Neutrophil (primary cell): ENCODE measurements around the gene LAT.
"Not testable (repeated sequence)": the region's sequence is repeated elsewhere in the genome, so short reads cannot be mapped to it uniquely, and the experiment has no call there.

Experiments used
- H3K27ac ChIP-seq: fragments of 200-600 bp; sonication (generic); 2 replicates; pipeline ENCODE4 v1.5.1; 2016; ENCODE audit warnings: mild to moderate bottlenecking, moderate library complexity
- H3K27me3 ChIP-seq: fragments of 200-600 bp; sonication (generic); 2 replicates; pipeline ENCODE4 v1.6.0; 2016; ENCODE audit warnings: mild to moderate bottlenecking
- H3K36me3 ChIP-seq: fragments of 200-600 bp; sonication (generic); 2 replicates; pipeline ENCODE4 v1.5.1; 2017
- H3K4me1 ChIP-seq, 2 experiments: fragments of 200-600 bp in 1 of 2; sonication (generic) in 1 of 2; 1 replicate in 1 of 2; 2 replicates in 1 of 2; pipeline versions ENCODE4 v1.5.1 to v1.6.1; 2013 to 2016; ENCODE audit warnings: low read depth in 1 of 2, low read length in 1 of 2, mild to moderate bottlenecking in 1 of 2, moderate library complexity in 1 of 2; ENCODE audit not compliant: control insufficient read depth in 1 of 2, insufficient read depth in 1 of 2
- H3K4me3 ChIP-seq, 2 experiments: fragments of 200-600 bp in 1 of 2; sonication (generic) in 1 of 2; 1 replicate in 1 of 2; 2 replicates in 1 of 2; pipeline ENCODE4 v1.5.1; 2013 to 2016; ENCODE audit warnings: low read depth in 1 of 2, low read length in 1 of 2, mild to moderate bottlenecking in 1 of 2, moderate library complexity in 1 of 2
- H3K9me3 ChIP-seq: fragments of 200-600 bp; sonication (generic); 2 replicates; pipeline ENCODE4 v1.5.1; 2016
- TF ChIP-seq, protein P1 (sequence below): fragments of 200-600 bp; sonication (generic); IDR thresholded peaks from 2 replicates; pipeline ENCODE4 v1.5.1; 2016; ENCODE audit warnings: antibody characterized with exemption

LAT gene

GRCh38 chr16:28974007-28974436 is 10.8 kb upstream of the LAT start:
- H3K4me1 ChIP-seq = peaks cover 45 to 49% of the 10 kb centered on the region in 2 experiments
- TF ChIP-seq, protein P1, sequence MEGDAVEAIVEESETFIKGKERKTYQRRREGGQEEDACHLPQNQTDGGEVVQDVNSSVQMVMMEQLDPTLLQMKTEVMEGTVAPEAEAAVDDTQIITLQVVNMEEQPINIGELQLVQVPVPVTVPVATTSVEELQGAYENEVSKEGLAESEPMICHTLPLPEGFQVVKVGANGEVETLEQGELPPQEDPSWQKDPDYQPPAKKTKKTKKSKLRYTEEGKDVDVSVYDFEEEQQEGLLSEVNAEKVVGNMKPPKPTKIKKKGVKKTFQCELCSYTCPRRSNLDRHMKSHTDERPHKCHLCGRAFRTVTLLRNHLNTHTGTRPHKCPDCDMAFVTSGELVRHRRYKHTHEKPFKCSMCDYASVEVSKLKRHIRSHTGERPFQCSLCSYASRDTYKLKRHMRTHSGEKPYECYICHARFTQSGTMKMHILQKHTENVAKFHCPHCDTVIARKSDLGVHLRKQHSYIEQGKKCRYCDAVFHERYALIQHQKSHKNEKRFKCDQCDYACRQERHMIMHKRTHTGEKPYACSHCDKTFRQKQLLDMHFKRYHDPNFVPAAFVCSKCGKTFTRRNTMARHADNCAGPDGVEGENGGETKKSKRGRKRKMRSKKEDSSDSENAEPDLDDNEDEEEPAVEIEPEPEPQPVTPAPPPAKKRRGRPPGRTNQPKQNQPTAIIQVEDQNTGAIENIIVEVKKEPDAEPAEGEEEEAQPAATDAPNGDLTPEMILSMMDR = no peak
- H3K36me3 ChIP-seq = no peaks in the 10 kb centered on the region
- peak overlapping the region; percentile 85 to 94 for H3K4me3 ChIP-seq
- H3K9me3 ChIP-seq = no peaks in the 10 kb centered on the region
- no peaks in the 10 kb centered on the region for H3K27me3 ChIP-seq
- H3K27ac ChIP-seq = peak overlapping the region; percentile 68

DNA sequence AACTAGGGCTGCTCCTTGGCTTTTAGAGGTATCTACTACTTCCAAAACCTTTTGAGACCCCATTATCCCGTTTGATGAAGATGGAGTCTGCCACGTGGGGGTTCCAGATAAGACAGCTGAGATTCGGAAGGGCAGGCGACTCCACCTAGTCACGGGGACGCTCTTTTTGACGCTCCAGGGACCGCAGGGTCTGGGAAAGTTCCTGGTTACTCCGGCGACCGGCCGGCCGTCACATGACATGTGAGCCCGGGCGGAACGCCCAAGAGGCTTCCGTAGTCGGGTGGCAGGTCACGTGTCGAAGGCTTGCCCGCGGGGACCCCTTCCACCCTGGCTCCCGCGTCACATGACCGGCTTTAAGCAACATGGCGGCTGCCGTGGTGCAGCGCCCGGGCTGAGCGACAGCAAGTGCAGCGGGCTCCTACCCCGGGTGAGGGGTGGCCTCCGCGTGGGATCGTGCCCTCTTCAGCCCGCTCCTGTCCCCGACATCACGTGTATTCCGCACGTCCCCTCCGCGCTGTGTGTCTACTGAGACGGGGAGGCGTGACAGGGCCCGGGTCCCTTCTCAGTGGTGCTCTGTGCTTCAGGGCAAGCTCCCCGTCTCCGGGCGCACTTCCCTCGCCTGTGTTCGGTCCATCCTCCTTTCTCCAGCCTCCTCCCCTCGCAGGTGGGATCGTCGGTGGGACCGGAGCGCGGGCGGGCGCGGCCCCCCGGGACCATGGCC is 10.3 kb upstream of the LAT start, which contains the start of gene SPNS1:
Gene SPNS1, plus strand, starts transcription at position 342 of the 721 bp plus-strand sequence. Its CDS starts 374 bp downstream, at position 716.
- Histone ChIP-seq H3K4me1 (peaks cover 46 to 49% of the 10 kb centered on the region in 2 experiments), H3K4me3 (peak within 1 kb of the TSS; percentile 85 to 94), H3K27me3 (no peaks in the 10 kb centered on the region), H3K36me3 (no peaks in the 10 kb centered on the region), H3K9me3 (no peaks in the 10 kb centered on the region), H3K27ac (peak within 1 kb of the TSS; percentile 68)
- TF ChIP-seq, protein P1 = no peak

DNA sequence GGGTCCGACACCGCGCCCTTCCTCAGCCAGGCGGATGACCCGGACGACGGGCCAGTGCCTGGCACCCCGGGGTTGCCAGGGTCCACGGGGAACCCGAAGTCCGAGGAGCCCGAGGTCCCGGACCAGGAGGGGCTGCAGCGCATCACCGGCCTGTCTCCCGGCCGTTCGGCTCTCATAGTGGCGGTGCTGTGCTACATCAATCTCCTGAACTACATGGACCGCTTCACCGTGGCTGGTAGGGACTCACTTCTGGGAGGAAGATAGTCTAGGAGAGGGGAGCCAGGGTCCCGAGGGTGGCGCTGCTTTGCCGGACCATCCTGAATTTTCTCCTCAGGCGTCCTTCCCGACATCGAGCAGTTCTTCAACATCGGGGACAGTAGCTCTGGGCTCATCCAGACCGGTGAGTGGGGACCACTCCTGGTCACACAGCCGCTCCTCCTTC is 9.7 kb upstream of the LAT start:
- H3K4me3 ChIP-seq = peak overlapping the region; percentile 85 to 94
- peaks cover 46 to 49% of the 10 kb centered on the region in 2 experiments for H3K4me1 ChIP-seq
- TF ChIP-seq, protein P1 = no peak
- peak overlapping the region; percentile 68 for H3K27ac ChIP-seq
- no peaks in the 10 kb centered on the region for H3K36me3 ChIP-seq
- H3K9me3 ChIP-seq = no peaks in the 10 kb centered on the region
- H3K27me3 ChIP-seq = no peaks in the 10 kb centered on the region

DNA sequence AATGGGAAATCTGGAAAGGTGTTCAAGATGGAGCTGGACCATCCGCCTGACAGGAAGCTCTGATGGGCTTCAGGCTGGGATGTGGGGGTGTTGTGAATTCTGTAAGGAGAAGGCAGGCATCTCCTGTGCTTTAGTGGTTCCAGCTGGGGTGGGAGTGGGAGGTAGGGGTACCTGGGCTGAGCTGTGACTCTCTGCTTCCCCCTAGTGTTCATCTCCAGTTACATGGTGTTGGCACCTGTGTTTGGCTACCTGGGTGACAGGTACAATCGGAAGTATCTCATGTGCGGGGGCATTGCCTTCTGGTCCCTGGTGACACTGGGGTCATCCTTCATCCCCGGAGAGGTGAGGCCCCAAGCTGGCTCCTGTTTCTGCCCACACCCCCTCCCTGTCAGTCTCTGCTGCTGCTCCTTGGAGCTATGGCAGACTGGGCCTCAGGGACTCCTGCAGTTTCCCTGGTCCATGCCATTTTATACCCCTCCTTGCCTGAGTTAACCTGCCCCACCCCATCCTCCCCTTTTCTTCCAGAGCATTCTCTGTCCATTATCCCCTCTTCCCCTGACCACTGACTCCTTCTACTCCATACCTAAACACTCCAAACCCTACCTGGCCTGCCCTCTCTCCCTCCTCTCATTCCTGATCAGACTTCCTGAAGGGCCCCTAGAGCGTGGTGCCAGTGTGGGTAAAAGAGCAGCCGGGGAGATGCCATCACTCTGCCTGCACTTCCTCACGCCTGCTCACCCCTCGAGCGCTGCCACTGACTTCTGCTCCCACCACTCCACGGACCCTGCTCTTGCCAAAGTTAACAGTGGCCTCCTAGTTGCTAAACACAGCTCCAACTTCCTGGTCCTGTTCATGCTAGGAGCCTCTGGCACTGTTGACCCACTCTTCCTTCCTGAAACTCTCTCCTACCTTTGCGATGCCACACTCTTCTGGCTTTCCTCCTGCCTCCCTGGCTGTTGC is 6.9 kb upstream of the LAT start:
- Histone ChIP-seq H3K4me3 (no peak overlapping the region), H3K27ac (peak overlapping the region; percentile 72), H3K9me3 (no peaks in the 10 kb centered on the region), H3K4me1 (peaks cover 46 to 49% of the 10 kb centered on the region in 2 experiments), H3K36me3 (peaks cover 7% of the 10 kb centered on the region), H3K27me3 (no peaks in the 10 kb centered on the region)
- TF ChIP-seq, protein P1 = peak; percentile 5

DNA sequence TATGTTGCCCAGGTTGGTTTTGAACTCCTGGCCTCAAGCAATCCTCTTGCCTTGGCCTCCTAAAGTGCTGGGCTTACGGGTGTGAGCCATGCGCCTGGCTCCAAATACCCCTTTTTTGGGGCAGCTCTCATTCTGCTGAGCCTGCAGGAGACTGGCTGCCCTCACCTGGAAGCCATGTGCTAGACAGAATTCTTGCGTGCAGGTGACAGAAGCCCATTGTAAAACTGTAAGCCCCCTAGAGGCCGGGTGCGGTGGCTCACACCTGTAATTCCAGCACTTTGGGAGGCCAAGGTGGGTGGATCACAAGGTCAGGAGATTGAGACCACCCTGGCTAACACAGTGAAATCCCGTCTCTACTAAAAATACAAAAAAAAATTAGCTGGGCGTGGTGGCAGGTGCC is 4.5 kb upstream of the LAT start:
- H3K36me3 ChIP-seq, H3K4me3 ChIP-seq: not testable (repeated sequence)
- peaks cover 47 to 51% of the 10 kb centered on the region in 2 experiments for H3K4me1 ChIP-seq

More for the DNA sequence above, 4.5 kb upstream of the LAT start:
- H3K27me3 ChIP-seq, H3K9me3 ChIP-seq, H3K27ac ChIP-seq: not testable (repeated sequence)
